ENCODE results near the gene TMEM255B.
"Not testable (repeated sequence)": the region's sequence is repeated elsewhere in the genome, so short reads cannot be mapped to it uniquely, and the experiment has no call there.

TMEM255B gene

DNA sequence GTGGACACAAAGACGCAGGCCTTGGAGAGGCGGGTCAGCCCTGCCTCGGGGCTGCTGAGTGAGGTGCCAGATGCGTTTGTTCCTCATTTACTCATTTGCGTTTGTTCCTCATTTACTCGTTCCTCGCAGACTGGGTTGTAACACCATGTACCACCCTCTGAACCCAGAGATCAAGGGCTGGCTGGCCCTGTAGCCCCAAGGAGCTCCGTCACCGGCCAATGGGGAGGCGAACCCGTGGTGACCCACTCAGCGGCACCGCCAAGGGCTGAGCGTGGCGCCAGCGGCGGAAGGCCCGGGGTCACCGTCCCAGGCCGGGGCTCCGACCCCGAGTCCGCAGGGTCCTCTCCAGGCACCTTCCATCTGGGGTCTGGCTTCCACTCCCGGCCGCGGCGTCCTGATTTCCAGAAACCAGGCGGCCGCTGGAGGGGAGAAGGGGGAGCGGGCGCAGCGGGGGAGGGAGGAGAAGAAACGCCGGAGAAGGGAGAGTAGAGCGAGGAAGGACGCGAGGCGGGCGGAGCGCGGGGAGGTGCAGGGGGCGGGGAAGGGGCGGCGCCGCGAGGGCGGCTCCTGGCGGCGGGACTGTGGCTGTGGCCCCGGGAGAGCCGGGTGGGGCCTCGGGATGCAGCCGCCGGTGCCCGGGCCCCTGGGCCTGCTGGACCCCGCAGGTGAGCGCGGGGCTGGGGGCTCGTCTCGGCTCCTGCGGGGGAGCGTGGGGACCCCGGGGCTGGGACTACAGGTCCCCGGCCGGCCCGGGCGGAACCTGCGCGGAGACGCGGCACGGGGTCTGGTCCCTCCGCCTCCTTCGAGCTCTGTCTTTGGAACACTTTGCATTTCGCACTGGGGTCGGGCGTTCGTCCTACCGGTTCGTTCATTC, at the start of gene TMEM255B:
TMEM255B (plus strand) TSS at position 576 of the 874 bp plus-strand sequence; CDS start at position 620, 44 bp downstream.
- DNase-seq (ENCODE audit: low read depth, low spot score): no peak

- DNase-seq (ENCODE audit: low read depth, low spot score): no peak
Observed at GRCh38 chr13:113722921-113723320, 36.1 kb upstream of the TMEM255B start.

GRCh38 chr13:113723410-113724015, 35.5 kb upstream of the TMEM255B start:
- no peak for DNase-seq (ENCODE audit: low read depth, low spot score)

DNA sequence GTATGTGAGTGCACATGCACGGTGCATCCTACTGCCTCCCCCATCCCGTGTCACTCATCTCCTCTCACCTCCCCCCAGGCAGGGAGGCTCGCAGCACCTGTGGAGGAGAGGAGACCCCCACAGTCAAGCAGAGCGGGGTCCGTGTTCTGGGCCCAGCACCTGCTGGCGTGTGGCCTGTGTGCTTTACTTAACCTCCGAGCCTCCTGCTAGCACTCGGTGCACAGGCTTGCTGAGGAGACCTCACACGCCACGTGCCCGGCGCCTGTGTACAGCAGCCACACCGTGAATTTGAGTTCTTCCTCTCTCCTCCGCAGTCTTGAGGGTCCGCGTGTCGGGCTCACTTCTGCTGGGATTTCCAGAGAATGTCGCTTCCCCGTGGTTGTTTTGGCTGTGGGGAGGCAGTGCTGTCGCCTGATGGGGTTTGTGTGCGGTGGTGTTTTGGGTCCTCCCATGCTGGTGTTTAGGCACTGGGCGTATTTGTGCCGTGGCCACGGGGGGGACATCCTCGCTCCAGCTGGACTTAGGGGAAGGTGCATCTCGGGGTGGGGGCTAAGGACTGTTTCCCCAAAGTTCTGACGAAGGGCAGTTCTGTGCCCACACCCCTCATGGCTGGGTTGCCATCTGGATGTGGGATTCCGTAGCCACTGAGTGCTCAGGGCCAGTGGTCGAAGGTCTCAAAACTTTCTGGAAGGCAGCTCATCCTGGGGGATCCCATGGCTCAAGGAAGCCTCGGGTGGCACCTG, 34.8 kb upstream of the TMEM255B start:
- no peak for DNase-seq (ENCODE audit: low read depth, low spot score)

DNA sequence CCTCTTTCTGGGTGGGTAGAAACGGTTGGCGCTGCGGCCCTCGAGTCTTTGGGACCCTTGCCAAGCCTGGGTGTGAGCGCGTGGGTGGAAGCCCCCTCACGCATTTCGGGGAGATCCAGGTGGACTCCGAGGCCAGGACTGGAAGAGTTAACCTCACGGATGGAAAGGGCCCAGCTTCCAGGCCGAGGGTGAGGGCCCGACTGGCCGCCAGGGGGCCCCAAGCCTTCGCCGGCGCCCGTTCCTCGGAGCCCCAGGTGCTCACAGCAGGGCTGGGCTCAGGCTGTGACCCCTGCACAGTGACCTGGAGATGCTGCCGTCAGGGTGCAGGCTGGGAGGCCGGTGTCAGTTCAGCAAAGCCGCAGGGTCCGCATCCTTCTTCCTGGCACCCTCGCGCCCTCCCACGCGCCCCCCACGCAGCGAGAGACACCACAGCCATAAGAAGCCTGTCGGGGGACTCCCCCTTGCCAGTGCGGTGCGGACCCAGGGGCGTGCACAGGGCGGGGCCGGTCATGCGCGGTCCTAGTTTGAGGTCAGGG, 34.2 kb upstream of the TMEM255B start:
- peak; percentile 46 for DNase-seq (ENCODE audit: low read depth, low spot score)

GRCh38 chr13:113725329-113726105, 33.5 kb upstream of the TMEM255B start:
- not testable (repeated sequence) for DNase-seq (ENCODE audit: low read depth, low spot score)

GRCh38 chr13:113726106-113726821, 32.8 kb upstream of the TMEM255B start:
- DNase-seq (ENCODE audit: low read depth, low spot score): not testable (repeated sequence)

GRCh38 chr13:113726961-113727411, 32.0 kb upstream of the TMEM255B start:
- no peak for DNase-seq (ENCODE audit: low read depth, low spot score)

- DNase-seq (ENCODE audit: low read depth, low spot score): no peak
Observed at GRCh38 chr13:113728571-113729054, 30.4 kb upstream of the TMEM255B start.

DNA sequence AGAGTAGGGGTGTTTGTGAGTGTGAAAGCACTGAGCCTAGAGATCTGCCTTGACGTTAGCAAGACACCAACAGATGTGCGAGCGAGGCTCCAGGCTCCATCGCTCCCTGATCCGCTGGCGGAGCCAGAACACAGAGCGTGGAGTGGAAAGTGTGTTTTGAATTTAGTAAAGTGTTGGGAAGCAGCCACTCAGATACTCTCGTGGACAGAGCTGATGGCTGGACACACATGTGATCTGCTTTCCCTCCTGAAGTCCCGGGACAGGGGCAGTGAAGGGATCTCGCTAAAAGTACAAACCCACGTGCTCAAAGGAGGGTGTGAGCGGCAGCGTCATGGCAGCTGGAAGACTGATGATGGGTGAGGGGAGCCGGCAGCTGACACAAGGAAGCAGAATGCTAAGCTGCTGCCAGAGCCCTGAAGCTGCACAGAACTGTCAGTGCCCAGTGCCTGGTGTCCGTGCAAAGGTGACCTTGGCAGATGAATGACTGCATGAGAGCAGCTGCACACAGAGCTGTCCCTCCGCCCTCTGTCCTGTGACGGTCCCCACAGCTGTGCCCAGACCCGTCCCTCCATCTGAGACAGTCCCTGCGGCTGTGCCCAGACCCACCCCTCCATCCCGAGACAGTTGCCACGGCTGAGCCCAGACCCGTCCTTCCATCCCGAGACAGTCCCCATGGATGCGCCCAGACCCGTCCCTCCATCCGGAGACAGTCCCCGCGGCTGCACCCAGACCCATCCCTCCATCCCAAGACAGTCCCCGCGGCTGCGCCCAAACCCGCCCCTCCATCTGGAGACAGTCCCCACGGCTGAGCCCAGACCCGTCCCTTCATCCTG, 29.6 kb upstream of the TMEM255B start:
- no peak for DNase-seq (ENCODE audit: low read depth, low spot score)

GRCh38 chr13:113730258-113730691, 28.8 kb upstream of the TMEM255B start:
- no peak for DNase-seq (ENCODE audit: low read depth, low spot score)

DNA sequence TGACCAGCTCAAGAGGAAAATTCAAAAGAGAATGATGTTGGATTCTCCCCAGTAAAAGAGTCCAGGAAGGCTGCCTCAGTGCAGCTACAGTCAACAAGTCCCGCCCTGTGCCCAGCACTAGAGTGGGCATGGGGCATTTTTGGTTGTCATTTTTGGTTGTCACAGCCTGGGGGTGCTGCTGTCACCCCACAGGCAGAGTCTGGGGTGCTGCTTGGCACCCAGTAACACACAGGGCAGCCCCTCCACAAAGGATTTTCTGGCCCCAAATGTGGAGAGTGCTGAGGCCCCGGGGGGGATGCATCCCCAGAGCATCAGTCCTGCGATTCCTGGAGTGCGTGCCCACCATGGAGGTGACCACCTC, 28.2 kb upstream of the TMEM255B start:
- DNase-seq (ENCODE audit: low read depth, low spot score): no peak

DNA sequence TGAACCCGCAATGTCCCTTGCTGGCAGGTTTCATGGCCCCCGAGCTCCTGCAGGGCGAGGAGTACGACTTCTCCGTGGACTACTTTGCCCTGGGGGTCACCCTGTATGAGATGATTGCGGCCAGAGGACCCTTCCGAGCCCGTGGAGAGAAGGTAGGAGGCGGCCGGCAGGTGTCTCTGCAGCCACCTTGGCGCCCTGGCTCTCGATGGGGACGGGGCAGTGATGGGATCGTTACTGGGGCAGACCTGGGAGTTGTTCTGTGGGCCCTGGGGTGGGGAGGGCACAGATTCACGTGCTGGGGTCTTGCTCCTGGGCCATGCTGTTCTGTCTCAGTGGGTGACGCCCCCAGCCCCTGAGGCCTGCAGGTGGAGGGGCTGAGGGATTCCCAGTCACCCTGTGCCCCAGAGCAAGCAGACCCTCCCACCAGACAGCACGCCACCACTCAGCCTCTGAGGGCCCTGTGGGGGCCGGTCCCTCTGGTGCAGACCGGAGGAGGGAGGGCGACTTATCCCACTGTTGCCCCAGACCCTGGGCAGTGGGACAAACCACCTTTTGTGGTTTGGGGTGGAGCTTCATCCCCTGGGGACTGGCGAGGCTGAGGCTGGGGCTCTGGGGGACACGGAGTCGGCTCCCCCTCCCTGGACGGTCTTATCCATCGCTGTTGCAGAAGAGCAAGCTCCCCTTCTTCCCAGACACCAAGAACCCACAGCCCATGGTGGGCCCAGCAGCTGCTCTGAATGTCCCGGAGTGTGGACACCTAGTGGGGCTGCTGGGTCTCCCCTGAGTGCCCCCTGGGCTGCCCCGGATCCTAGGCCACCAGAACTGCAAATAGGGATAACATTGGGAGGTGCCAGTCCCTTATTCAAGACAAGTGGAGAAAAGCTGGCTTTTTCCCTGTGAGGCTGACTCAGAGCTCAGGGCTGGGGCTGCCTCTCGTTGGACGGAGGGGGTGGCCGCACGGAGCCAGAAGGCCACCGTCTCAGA, 27.5 kb upstream of the TMEM255B start:
- no peak for DNase-seq (ENCODE audit: low read depth, low spot score)

DNA sequence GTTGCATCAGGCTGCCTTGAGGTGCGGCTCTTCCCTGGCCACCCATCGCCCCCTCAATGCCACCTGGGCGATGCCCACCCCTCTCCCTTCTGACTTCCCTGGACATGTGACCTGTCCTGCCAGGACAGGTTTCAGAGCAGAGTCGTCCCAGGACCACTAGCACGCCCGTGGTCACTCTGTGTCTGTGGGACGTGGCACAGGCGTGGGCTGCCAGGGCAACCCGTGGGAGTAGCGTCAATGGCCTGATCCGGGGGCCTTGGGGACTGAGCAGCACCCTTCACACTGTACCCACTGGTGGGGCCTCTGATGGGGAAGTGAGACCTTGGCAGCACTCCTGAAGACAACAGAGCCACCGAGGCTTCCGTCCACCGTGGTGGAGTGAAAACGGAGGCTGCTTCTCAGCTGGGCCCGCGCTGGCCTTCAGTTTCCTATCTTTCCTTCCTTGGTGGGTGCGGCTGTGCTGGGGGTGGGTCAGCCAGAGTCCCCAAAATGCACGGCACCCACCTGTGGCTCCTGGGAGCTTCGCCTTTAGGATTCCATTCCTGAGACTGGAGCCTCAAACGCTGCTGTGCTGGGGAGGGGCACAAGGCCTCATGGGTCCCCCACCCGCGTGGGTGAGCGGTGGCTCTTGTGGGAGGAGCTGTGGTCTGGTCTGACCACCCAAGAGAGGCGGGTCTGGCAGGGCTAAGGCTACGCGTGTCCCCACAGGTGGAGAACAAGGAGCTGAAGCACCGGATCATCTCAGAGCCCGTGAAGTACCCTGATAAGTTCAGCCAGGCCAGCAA, 26.7 kb upstream of the TMEM255B start:
- DNase-seq (ENCODE audit: low read depth, low spot score): no peak

GRCh38 chr13:113732961-113733950, 25.8 kb upstream of the TMEM255B start:
- DNase-seq (ENCODE audit: low read depth, low spot score): no peak
